NT2/D1 (cell line): Measurements from ENCODE around the gene MAP2K4.

Source experiments
- SUZ12 ChIP-seq: IDR thresholded peaks from 2 replicates; pipeline ENCODE4 v1.6.1; 2011; ENCODE audit not compliant: insufficient read length, insufficient read depth; ENCODE audit errors: extremely low read depth
- YY1 ChIP-seq: IDR thresholded peaks from 2 replicates; pipeline ENCODE4 v1.6.1; 2011; ENCODE audit not compliant: insufficient read length, insufficient read depth
- ZNF274 ChIP-seq: IDR thresholded peaks from 2 replicates; pipeline ENCODE4 v1.6.1; 2011; ENCODE audit warnings: mild to moderate bottlenecking, low read depth, low read length

DNA sequence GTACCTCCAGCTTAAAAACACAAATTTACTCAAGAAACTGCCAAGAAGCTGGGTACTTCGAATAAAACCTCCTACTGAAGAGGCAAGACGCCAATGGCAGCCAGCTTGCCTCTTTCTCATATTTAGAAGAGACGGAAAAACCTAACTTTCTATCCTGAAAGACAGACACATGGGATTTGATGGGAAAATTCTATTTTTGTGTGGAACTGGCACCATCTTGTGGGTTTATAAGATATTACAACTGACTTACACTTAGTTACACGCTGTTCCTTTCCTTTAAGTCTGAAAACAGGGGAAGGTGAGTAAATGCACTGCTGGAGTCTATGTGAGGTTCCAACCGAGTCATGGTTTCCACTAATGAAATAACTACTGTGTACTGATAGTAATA is 33.7 kb upstream of the MAP2K4 start:
- TF ChIP-seq YY1 (no peak), ZNF274 (no peak), SUZ12 (no peak)
